HG02885 (cell line): ENCODE measurements around the gene SMARCC2.

Experiments used
- ATAC-seq: cut with Tn5 transposase; IDR thresholded peaks from one replicate; pipeline ENCODE4 v1.9.1; 2021; ENCODE audit warnings: mild to moderate bottlenecking; ENCODE audit not compliant: unreplicated experiment, poor library complexity

The SMARCC2 gene

DNA sequence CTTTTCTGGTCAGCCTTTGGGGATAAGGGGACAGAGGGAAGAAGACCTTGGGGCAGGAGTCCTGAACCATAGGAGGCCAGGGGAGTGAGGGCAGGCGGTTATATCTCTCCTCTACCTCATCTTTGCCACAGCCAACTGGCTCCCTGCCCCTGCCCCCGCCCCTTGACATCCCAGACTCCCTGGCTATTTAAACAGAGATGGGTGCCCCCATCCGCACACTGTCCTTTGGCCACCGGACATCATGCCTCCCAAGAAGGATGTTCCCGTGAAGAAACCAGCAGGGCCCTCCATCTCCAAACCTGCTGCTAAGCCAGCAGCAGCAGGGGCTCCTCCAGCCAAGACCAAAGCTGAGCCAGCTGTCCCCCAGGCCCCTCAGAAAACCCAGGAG is 35.6 kb downstream of the SMARCC2 start:
- no peak for ATAC-seq

GRCh38 chr12:56152756-56153677 is 36.3 kb downstream of the SMARCC2 start:
- ATAC-seq, result no peak

DNA sequence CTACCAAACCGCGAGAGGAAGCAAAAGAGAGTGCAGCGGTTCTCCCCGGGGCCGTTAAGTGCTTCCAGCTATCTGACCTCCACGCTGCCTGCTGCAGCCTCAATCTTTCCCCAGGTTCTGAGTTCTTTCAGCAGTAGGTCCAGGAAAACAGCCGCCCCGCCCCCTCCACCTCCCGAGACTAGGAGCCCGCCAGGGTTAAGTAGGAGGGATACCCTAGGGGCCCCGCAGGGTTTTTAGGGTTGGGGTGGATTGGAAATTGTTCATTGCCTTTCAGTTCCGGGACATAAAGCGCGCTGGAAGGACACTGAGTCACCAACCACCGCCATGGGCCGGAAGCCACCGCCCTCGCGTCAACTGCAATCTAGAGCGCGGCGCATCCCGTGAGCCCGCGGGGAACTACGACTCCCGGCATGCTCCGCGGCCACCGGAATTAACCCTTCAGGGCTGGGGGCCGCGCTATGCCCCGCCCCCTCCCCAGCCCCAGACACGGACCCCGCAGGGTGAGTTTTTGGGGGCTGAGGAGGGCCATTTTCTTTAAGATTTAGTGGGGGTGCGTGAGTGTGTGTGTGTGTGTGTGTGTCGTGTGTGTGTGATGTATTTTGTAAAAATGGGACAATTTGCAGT is 37.0 kb downstream of the SMARCC2 start, which contains the start of gene MYL6B:
TSS of gene MYL6B (plus strand) at position 456 of the 624 bp plus-strand sequence. CDS start 1,332 bp downstream, outside the sequence.
- peak; percentile 91 for ATAC-seq

GRCh38 chr12:56151672-56152131 is 37.6 kb downstream of the SMARCC2 start:
- peak; percentile 62 for ATAC-seq

DNA sequence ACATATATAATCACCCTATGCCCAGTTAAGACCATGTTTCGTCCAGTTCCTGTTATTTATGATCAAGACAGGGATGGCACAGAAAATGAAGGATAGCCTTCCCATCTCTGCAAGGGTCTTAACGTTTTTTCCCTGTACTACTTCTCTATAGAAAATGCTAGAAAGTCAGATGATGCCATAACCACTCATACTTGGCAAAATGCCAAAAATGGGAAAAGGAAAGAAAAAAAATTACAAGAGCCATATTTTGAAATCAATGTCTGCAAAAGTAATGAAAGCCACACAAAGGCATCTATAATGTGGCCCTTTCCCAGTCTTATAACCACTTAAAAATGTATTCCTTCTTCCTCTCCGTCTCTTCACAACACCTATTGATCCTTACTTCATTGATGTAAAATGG is 38.7 kb downstream of the SMARCC2 start:
- ATAC-seq, result no peak

GRCh38 chr12:56146492-56147460 is 42.5 kb downstream of the SMARCC2 start:
- ATAC-seq, result no peak

DNA sequence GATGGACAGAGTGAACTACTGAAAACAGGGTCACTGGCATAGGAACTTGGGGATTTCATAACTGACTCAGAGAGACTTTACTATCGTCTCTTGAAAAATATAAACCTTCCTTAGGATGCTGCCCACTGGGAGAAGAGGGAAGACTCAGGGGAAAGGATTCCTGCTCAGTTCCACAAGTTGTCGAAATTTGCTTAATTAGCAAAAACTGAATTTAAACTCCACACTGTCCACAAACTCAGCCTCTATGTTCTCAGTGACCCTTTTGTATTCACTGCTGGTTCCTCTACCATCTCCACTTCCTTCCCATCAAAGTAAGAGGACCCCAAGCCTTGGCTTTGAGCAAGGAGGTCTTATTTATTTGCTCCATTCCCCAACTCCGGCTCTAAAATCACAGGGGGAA is 44.1 kb downstream of the SMARCC2 start:
- ATAC-seq, result no peak

GRCh38 chr12:56143870-56144269 is 45.4 kb downstream of the SMARCC2 start:
- ATAC-seq, result no peak

DNA sequence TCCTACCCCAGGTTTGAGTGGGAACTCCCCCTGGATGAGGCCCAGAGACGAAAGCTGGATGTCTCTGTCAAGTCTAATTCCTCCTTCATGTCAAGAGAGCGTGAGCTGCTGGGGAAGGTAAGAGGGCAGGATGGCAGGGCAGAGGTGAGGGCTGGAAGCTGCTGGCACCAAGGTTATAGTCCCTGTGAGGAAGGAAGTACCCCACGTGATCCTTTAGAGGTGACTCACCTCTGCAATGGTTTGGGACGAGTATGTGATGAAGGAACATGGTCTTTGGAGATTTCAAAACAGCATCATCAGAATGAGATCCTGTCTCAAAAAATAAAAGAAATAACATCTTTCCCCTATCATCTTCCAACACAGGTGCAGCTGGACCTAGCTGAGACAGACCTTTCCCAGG is 46.1 kb downstream of the SMARCC2 start:
- ATAC-seq, result no peak

GRCh38 chr12:56141946-56142784 is 47.1 kb downstream of the SMARCC2 start:
- no peak for ATAC-seq

- no peak for ATAC-seq
These were observed 51.3 kb downstream of the SMARCC2 start for GRCh38 chr12:56137853-56138571.

GRCh38 chr12:56134897-56135296 is 54.4 kb downstream of the SMARCC2 start:
- no peak for ATAC-seq

DNA sequence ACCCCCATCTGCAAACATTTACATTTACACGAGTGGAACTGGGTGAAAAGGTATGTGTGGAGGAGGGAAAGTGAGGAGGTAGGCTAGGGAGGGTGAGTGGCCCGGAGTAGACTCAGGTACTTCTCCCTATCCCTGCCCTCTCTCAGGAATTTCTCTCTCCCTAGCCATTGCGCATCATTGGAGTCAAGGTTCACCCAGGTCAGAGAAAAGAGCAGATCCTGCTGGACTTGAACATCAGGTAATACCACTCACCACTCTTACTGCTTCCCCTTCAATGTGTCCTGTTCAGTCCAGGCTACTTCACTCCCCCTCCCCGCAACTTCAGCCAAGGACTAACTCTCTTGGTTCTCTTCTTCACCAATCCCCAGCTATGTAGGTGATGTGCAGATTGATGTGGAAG is 58.4 kb downstream of the SMARCC2 start:
- ATAC-seq, result no peak

DNA sequence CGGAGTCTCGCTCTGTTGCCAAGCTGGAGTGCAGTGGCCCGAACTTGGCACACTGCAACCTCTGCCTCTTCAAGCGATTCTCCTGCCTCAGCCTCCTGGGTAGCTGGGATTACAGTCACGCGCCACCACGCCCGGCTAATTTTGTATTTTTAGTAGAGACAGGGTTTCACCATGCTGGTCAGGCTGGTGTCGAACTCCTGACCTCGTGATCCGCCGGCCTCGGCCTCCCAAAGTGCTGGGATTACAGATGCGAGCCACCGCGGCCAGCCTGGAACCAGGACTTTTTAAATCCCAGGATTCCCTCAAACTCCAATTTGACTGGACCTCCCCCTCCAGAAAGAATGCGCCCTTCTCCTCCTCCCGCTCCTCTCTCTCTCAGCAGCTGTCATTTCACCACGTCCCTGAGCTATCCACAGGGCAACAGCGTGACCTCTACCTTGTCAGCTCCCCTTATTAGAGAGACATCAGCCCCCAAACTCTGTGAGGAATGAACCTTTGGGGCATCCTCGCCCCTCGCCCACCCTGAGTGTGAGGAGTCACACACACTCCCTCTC is 59.3 kb downstream of the SMARCC2 start:
- no peak for ATAC-seq

- ATAC-seq, result peak; percentile 36
These were observed 59.9 kb downstream of the SMARCC2 start for GRCh38 chr12:56129206-56129941.

DNA sequence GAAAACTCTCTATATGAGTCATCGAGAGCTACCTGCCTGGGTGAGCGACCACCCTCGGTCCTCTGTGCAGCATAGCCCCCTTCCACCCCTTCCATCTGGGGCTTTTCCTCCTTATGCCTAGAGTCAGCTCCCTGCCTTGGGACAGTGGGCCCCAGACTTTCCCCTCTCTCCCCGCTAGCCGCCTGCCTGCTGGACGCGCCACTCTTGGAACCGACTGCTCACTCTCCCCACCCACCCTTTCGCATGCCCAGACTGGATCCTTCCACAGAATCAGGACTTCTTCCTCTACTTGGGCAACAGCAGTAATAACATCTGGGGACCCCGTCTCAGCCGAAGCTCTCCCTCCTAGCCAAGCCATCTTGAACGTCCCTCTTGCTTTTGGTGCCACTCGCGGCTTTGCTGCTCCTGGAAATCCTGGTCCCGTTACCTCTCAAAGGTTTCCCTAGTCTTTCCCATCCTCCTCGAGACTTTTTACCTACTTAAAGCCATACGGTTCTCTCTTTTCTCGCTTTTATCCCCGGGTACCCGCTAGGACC is 60.5 kb downstream of the SMARCC2 start:
- no peak for ATAC-seq

DNA sequence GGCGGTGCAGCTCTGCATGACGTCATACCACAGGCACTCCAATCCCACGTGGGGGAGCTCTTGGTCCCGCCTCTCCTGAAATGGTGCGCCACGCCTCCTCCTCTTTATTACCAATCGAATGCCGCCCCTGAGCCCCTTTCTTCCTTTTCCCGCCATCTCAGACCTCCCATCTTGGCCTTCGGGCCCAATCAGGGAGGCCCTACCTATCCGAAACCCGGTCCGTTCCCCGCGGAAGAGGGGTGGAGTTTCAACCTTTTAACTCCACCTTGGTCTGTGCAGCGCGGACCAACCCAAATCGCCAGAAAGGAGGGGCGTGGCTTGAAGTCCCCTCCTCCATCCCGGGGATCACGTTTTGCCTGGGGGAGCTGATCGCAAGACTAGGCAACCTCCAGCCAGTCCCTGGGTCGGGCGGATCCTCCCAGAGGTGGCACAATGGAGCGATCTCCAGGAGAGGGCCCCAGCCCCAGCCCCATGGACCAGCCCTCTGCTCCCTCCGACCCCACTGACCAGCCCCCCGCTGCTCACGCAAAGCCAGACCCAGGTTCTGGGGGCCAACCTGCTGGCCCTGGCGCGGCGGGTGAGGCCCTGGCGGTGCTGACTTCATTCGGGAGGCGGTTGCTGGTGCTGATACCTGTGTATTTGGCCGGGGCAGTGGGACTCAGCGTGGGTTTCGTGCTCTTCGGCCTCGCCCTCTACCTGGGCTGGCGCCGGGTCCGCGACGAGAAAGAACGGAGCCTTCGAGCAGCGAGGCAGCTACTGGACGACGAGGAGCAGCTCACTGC is 61.2 kb downstream of the SMARCC2 start, which contains the start of gene ESYT1:
TSS of gene ESYT1 (plus strand) at position 380 of the 782 bp plus-strand sequence. CDS start at position 433, 53 bp downstream.
- ATAC-seq, result peak; percentile 90
